Erythroblast (primary cell): ENCODE data around the gene SLITRK3.

ENCODE experiments used
- GATA1 ChIP-seq: IDR thresholded peaks from 2 replicates; pipeline ENCODE4 v1.6.1; 2011; ENCODE audit warnings: low read depth, mild to moderate bottlenecking, control low read depth, low read length, moderate library complexity
- POLR2A ChIP-seq: IDR thresholded peaks from 2 replicates; pipeline ENCODE4 v1.6.1; 2011; ENCODE audit warnings: mild to moderate bottlenecking, low read length

- no peak for TF ChIP-seq POLR2A
- TF ChIP-seq GATA1, result no peak
Observed at GRCh38 chr3:165192610-165193192, 3.5 kb downstream of the SLITRK3 start.
